ENCODE results near the gene WIPI1.
A peak's percentile ranks its signal among the peaks of the same experiment; 100 is the strongest.
"Not testable (repeated sequence)": the region's sequence is repeated elsewhere in the genome, so short reads cannot be mapped to it uniquely, and the experiment has no call there.

The WIPI1 gene, protein sequence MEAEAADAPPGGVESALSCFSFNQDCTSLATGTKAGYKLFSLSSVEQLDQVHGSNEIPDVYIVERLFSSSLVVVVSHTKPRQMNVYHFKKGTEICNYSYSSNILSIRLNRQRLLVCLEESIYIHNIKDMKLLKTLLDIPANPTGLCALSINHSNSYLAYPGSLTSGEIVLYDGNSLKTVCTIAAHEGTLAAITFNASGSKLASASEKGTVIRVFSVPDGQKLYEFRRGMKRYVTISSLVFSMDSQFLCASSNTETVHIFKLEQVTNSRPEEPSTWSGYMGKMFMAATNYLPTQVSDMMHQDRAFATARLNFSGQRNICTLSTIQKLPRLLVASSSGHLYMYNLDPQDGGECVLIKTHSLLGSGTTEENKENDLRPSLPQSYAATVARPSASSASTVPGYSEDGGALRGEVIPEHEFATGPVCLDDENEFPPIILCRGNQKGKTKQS

DNA sequence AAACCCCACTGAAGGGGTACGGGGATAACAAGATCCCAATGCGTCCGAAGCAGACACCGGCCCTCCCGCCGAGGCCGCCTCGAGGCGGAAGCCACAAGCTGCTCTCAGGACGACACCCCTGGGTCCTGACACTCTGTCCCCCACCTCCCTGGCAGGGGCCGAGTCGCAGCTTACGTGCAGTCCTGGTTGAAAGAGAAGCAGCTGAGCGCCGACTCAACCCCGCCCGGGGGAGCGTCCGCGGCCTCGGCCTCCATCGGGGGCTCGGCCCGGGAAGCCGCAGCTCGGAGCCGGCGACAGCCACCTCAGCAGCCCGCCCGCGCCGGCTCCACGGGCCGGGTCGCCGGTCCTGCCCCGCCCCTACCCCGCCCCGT lies at the start of gene WIPI1:
TSS of gene WIPI1 (minus strand) at position 329 of the 371 bp plus-strand sequence. CDS start at position 254, 75 bp downstream.
- no peak for DNase-seq

DNA sequence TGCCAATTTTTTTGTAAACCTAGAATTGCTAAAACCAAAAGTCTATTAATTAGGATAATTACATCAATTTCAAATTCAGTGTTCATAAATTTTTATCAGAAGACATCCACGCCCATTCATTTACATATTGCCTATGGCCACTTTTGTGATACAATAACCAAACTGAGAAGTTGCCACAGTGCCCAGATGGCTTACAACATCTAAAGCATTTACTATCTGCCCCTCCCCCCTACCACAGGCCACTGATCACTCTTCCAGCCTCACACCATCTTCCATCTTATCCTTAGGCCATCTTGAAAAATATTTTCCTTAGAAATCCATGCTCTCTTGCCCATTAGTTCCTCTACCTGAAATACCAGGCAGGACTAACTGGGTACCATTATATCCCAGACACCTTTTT lies 48.7 kb upstream of the WIPI1 start:
- DNase-seq: peak; percentile 43

DNA sequence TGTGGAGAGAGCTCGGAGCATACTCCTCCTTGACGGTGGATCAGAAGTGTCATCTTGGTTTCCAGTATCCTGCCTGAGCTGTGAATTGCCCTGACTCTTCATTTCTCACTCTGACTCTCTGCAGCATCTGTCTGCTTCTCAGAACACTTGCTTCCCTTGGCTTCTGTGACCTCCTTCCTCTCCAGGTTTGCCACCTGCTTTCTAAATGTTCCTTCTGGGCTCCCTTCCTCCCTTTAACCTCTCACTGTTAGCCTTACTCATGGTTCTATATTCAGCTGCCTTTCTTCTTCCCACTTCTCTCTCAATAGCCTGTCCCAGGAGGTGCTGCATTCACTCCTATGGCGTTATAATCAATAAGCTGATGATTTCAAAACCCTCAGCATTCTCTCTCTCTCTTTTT lies 43.8 kb upstream of the WIPI1 start:
- DNase-seq: no peak

DNA sequence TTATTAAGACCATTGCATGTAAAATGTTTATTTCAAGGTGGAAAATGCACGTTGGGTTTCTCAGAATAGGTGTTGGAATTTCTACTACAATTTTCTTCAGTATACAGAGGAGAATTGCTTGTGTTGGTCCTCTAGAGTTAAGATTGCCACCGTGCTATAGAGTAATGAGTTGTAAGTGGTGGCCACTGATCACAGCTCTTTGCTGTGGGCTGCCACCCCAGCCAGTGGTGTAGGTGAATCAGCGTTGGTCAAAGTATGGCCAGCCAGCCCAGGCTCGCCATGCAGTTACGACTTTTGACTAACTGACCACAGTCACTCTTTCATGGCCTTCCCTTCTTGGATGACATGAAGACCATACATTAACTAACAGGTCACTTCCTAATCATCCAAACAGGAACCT lies 42.3 kb upstream of the WIPI1 start:
- DNase-seq: no peak

DNA sequence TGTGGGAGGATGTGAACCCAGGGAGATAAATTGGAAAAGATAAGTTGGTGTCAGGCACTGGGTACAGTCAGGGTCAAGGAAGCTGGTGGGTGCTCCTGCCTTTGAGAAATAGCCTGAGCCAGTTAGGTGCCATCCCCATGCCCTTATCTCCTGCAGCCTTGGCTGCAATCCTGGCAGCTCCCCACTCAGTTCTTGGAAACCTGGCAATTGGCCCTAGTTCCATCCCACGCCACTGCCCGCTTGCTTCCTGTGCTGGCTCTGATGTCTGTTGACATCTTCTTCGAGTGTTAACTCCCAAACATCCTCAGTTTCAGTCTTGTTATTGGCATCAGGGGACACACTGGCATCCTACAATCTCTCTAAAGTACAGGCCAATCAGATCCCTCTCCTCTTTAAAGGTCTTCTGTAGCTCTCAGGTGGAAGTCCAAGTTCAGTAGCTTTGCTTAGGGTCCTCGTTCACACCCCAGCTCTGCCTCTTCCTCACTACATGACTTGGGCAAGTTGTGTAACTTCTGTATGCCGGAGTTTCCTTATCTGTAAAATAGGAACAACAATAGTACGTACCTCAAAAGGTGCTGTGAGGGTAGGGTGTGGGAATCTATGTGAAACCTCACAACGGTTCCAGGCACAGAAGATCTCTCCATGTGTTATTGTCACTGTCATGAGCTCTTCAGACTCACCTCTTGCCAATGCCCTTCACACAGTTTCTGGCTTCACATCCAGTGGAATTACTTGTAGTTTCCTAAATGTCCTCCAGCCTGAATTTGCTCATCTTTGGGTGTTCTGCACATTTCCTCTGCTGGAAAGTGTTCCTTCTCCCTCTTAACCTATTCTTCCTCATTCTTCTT lies 41.4 kb upstream of the WIPI1 start:
- DNase-seq: peak; percentile 69

DNA sequence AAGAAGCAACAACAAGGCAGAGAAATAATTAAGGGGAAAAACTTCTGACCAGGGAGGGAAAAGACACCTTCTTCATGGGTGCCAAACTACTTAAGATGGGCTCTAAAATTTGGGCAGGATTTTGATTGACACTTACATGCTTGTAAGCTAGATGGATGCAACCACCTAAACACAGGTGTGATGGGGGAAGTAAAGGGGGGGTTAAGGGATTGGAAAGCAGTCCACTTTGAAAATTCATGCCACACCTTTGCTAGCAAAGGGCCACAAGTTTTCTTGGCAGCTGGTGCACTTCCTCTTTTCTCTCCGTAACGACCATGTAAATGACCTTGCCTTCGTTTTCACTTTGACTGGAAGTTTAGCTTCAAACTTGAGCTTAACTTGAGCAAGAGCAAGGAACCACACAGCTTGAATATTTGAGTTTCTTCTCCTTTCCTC lies 40.6 kb upstream of the WIPI1 start:
- DNase-seq: peak; percentile 92

DNA sequence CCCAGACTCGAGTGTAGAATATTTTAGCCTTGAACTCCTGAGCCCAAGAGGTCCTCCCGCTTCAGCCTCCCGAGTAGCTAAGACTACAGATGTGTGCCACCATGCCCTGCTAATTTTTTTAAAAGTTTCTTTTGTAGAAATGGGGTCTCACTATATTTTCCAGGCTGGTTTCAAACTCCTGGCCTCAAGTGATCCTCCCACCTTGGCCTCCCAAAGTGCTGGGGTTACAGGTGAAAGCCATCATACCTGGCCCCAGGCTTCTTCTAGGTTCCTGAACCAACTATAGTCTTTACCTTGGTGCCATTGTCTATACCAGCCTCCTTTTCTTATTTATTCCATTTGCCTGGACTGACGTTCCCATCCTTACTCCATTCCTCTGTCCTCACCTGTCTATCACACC lies 37.8 kb upstream of the WIPI1 start:
- DNase-seq: no peak

DNA sequence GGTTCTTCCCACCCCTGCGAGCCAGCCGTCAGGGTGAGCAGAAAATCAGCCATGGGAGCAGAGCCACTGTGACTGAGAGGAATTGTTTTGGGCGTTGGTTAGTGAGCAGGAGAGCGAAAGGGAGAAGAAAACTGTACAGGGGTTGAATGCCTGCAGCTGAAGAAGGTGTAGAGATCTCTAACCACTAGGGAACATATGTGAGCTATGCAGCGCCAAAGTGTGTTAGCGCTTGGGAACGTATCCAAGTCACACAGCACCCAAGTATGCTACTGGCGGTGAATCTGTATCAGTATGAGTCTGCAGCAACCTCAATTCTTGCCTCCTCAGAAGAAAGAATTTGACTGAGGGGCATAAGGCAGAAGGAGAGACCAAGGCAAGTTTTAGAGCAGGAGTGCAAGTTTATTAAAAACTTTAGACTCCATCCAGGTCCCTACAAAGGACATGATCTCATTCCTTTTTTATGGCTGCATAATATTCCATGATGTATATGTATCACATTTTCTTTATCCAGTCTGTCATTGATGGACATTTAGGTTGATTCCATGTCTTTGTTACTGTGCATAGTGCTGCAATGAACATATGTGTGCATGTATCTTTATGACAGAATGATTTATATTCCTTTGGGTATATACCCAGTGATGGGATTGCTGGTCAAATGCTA lies 35.2 kb upstream of the WIPI1 start:
- DNase-seq: not testable (repeated sequence)

DNA sequence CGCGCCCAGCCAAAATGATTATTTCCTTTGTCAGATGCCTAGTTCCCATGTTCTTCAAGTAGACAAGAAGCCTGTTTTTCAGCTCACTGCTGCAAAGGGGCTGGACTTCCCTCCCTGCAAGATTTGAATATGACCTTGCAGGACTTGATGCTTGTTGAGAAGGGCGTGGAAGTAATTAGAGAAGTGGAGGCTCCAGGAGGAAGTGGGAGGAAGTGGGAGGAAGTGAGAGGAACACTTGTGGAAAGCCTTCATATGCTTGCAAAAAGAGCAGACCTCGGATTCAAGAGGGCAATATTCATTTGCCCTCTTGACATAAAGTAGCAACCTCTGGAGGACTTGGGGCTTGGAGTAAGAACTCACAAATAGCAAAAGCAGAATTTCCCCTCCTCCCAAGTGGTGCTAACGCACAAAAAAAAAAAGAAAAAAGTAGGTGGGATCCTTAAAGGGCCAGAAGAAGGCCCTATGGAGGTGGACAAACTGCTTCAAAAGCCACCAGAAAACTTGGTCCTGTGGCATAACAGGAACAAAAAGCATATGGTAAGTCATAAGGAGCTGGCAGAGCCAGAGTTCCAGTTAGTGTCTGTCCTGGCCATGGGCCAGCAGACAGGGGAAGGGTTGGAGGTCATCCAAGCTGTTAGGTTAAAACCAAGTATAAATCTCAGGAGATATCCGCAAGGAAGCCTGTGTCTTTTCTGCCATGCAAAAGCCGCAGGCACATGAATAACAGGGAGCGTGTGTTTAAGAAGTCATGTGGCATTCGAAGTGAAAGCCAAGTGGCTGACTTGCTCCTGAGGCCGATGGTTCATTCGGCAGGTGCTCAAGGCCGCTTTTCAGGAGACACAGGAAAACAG lies 34.3 kb upstream of the WIPI1 start:
- DNase-seq: peak; percentile 84

DNA sequence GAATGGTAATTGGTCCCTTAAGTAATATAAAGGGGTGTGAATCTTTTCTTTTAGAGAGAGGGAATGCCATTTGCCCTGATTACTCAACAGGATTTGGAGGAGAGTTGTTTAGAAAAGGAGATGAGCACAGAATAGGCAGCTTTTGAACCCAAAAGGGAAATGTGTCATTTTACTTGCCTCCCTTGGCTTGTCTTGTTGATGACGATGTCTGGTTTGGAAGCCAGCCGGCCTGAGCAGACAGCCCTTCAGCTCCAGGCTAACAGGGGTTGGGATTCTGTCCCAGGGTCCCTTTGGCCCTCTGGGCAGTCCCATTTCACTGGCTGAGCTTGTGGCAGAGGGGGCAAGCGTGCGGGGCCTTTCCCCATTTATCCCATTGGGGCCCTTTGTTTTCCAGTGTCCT lies 32.6 kb upstream of the WIPI1 start:
- no peak for DNase-seq

DNA sequence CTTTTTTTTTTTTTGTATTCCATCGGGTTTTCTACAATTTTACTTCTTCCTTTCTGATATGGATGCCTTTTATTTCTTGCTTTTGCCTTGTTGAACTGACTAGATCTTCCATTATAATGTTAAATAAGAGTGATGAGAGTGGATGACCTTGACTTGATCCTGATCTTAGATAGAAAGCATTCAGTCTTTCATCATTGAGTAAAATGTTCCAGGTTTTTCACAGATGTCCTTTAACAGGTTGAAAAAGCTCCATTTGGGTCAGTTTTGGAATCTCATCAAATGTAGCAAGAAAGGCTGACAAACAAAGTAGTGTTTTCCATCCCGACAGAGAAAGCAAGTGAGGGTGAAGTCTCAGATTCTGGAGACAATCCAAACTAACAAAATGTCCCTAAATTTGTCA lies 27.2 kb upstream of the WIPI1 start:
- no peak for DNase-seq

DNA sequence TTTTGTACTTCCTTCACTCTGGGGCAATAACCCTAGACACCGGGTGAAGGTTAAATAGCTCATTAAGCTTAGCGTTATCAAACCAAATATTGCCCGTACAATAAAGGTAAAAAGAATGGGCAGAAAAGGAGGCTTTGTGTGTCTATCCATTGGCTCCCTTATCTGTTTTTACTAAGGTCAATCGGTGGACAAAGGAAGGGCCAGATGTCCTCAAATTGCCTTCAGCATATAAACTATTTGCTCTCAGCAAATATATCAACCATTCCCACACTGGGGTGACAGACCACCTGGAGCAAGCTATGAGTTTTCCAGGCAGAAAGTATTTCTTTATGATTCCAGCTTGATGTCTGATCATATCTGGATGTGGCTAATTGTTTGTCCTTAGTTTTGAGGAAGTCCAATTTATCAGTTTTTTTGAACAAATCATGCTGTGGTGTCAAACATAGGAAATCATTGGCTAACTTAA lies 25.3 kb upstream of the WIPI1 start:
- no peak for DNase-seq

DNA sequence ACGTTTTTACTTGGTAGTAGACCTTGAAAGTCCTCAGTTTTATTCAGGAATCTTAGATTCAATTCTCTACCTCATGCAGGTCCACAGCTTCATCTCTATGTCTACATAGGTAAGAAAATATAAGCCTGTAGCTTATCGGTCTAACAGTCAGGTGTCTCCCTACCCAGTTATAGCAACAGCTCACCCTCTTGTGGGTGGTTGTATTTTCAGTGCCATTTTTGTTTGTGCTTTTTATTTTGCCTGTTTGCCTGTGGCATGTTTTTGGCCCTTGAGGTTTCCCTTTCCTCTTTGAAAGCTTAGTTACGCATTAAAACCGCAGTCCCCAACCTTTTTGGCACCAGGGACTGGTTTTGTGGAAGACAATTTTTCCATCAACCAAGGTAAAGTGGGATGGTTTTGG lies 23.6 kb upstream of the WIPI1 start:
- no peak for DNase-seq

DNA sequence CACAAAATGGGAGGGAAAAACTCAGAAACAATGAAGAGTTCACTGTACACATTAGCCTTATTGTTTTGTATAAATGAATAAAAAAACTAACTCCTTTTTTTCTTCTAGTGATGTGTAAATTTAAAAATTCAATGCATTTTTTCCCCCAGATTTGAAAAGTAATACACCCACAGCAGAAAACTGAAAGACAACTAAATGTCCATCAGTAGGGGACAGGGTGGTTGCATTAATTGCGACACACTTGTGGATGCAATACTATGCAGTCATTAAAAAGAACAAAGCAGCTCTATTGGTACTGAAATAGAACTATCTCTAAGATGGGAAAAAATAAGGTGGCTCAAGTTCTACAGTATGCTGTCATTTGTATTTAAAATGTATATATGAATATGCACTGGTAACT lies 13.7 kb upstream of the WIPI1 start:
- DNase-seq: peak; percentile 58

DNA sequence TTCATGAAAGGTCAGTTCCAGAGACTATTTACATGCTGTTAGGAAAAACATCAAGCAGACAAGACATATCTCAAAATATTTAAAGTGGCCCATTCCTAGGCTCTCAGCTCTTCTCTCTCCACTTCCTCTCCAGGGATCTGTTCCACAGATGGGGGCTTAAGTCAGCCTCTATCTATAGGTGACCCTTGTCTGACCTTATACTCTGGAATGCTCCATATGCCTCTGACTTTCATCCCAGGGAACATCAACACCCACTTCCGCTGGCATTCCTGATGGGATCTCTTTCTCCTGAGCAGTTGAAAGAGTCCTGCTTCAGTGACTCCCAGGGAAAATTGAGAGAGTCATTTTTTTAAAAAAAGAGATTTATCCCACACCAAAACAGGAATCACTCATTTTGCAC lies 11.5 kb upstream of the WIPI1 start:
- DNase-seq: no peak

DNA sequence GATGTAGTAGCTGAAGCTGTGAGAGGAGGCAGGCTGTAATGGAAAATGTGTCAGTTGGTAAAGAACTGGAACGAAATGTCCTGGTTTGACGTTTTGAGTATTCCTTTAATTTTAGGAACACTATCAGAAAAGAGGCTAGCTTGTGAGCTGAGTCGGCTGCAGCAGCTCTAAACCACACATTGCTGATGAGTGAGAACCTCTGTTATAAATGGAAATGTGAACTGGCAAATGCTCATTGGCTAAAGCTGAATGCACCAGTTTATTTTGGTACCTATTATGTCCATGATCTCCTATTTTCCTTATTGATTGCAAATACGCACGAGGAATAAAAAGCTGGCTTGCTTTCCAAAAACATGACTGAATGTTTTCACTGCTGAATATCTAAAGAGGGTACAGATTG lies 11.0 kb upstream of the WIPI1 start:
- DNase-seq: no peak

DNA sequence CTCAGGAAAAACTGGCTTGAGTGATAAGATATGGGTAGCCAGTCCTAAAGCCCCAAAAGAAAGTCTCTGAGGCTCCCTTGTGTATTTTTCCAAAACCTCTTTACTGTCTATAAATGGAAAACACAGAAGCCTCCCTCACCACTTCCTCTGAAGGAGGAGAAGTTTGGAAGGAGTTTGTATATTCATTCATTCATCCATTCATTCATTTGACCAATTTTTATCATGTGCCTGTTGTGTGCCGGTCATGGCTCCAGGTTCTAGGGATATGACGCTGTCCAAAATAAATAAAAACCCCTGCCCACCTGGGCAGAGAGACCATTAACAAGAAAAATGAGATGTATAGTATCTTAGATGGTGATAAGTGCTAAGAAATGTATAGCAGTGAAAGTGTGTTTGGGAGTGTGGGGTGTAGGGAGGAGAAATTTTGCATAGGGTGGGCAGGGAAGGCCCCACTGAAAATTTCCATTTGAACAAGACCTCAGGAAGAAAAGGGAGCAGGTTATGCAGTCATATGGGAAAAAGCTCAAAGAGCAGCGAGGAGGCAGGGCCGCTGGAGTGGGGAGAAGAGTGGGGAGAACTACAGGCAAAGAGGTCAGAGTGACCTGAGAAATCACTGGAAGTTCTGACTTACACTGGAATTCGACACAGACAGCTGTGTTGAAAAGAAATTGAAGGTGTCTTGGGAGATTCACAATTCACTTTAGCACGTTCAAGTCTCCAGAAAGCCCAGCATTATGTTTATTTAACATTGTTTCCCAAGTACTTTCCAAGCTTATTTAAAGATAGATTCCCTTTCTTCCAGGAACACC lies 6.1 kb upstream of the WIPI1 start:
- DNase-seq: no peak

DNA sequence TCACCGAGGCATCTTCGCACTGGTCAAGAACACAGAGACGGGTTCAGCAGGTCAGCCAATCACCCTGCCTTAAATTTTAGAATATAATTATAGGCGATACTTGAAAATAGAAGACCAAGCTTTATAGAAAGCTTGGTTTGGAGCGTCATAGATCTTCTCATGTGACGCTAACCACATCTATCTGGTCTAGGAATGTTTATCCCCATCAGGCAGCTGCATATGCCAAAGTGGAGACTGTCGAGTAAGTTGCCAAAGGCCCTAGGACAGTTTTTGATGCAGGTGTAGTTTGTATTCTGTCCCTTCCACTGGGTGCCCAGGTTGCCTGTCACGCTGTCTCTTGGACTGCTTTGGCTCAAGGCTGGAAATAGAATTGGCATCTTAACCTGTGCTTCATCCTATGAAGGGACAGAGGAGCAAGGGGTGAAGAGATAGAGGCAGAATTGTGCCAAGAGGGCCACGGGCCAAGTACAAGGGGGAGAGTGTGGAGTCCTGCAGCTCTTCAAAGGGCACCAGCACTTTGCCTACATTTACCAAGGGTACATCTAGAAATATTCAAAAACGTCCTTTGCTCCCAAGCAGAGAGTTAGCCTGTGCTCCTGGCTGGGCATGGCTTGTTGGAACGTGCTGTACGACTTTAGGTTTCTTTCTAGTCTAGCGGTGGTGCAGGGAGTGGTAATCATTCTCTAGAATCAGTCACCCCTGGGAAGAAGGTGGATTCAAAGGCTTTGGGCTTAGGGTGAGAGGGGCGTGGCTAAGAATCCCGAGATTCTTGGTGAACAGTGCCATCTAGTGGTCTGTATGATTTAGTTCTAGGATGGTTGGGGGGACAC lies 5.3 kb upstream of the WIPI1 start:
- DNase-seq: peak; percentile 92

DNA sequence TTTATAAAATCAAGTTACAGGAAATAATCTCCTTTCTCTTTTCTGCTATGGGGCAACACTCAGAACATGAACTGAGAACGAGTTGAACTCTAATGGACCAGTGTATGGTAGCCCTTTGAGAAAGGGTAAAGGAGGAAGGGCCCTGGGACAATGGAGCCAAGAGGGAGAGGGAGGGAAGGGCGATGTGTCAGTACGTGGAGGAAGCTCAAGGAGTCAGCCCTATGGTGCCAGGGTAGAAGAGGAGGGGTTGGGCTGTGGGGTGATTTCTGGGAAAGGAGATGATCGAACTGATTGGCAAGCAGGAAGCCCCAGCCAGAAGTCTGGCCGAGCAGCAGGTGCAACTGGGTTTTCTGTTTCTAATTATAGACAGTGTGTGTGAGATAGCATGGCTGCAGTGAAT lies 4.3 kb upstream of the WIPI1 start:
- DNase-seq: peak; percentile 57

DNA sequence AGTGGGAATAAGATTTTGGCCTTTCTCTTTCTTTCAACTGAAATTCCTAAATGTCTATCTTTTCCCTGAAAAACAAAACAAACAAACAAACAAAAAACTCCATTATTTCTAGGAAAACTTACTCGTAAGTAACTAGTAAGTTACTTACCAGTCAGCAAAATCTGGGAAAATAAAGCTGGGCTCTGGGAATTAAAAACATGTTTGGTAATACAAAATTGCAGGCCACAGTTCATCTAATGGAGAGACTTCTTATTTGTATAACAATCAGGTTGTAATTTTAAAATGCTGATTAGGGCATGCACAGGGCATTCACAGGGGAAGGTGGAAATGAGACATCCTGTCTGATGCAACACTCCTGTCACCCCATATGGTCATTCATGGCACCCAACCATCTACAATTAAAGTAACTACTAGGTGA lies 3.8 kb upstream of the WIPI1 start:
- no peak for DNase-seq

DNA sequence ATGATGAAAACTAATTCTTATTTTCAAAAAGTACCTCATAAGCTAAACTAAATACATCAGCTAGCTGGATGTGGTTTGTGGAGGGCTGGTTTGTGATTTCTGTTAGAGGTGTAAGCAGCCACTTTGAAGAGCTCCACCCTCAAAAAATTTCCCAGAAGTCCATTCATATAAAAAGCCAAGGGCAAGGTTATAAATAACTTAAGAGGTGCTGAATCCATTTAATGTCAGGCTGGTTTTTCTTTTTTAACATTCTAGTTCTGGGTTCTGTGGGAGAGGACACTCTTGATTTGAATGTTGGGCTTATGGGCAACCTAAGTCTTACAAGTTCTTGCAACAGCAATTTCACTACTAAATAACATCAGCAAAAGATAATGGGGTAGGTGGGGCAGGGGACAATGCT lies 3.4 kb upstream of the WIPI1 start:
- DNase-seq: no peak
